ENCODE results near the gene HERC2. TPM values are rescaled to one million over a fixed set of nuclear protein-coding genes. Genes with fewer than 3 reads are reported as not detected.

Gene HERC2
- total and polyA plus RNA-seq, 9 of the 15 experiments (the other 6 are each of a cell fraction or from before 2014, with no cell fraction given): 10.6 to 84.0 (median 42.6) TPM

GRCh38 chr15:28109626-28110455, 212.1 kb downstream of the HERC2 start:
- BruUV-seq (replicated peaks): no TSS peak
- Histone ChIP-seq H3K36me3 (ENCODE audit: control insufficient read depth, insufficient read depth, low read length) (peaks cover 39% of the 10 kb centered on the region; the same call in 2 of the 3 replicates), H3K9me3 (replicated peaks; ENCODE audit: control insufficient read depth, insufficient read depth, low read depth, low read length) (peaks cover 3% of the 10 kb centered on the region; the same call in 1 of the 2 replicates), H3K9ac (ENCODE audit: insufficient read depth in 1 of 2, low read depth in 2 of 2, low read length in 2 of 2) (no peak overlapping the region), H3K4me3 (no peak overlapping the region), H4K20me1 (replicated peaks; ENCODE audit: control insufficient read depth, insufficient read depth, low read length) (no peaks in the 10 kb centered on the region; the same call in 1 of the 2 replicates), H3K79me2 (ENCODE audit: control insufficient read depth, insufficient read depth, low read length) (no peaks in the 10 kb centered on the region), H3K4me2 (ENCODE audit: insufficient read depth, low read length) (no peak overlapping the region), H3K4me1 (replicated peaks in 1 of 2; ENCODE audit: control insufficient read depth in 2 of 2, insufficient read depth in 2 of 2, low read length in 2 of 2) (peaks cover 0 to 3% of the 10 kb centered on the region in 2 experiments; a peak in 1 of 5 replicates), H3K27me3 (ENCODE audit: control insufficient read depth in 2 of 2, insufficient read depth in 2 of 2, low read length in 2 of 2) (no peaks in the 10 kb centered on the region), H2AFZ (ENCODE audit: low read depth, low read length) (no peak overlapping the region), H3K27ac (ENCODE audit: extremely low read depth, low read depth, low read length) (no peak overlapping the region), H3K9me1 (ENCODE audit: control insufficient read depth, insufficient read depth, low read length) (no peaks in the 10 kb centered on the region)
- POLR2A ChIA-PET: interaction anchor here (1.2 kb wide), 2 partner anchors 8 to 31 kb away, joined by 3 read pairs; no protein-coding TSS in a partner anchor
- 76% methylated on average over 22 of the region's 25 CpGs for WGBS (ENCODE audit: insufficient coverage, low coverage, missing lambda C conversion rate)
- CTCF ChIA-PET (ENCODE audit: low intra/inter-chr PET ratio): no interaction called here
- in situ Hi-C loops (cut with MboI) (no loop called here), intact Hi-C loops (cut with micrococcal nuclease) (no loop called here)
- FAIRE-seq: peak; percentile 46
- no peak for DNase-seq (ENCODE audit: extremely low read depth in 1 of 4, low spot score in 3 of 4)
- no peak for TF ChIP-seq ZNF23 (CRISPR knock-in tag; IDR thresholded peaks at IDR 0.05)
- 0 out of 2 replicates have a peak, but pooled peaks have one; percentile 28 for TF ChIP-seq POLR2A (conservative IDR thresholded peaks at IDR 0.05)
- peak; percentile 38; the same call in 1 of the 2 replicates for TF ChIP-seq POLR2G (IDR thresholded peaks at IDR 0.05; ENCODE audit: low read depth, low read length)
- no peak for TF ChIP-seq MAFF (IDR thresholded peaks at IDR 0.05; ENCODE audit: low read length)
- no peak for TF ChIP-seq MTA2 (IDR thresholded peaks at IDR 0.05; ENCODE audit: low read depth)
- TF ChIP-seq RBM15 (IDR thresholded peaks at IDR 0.05; ENCODE audit: insufficient read depth, low read length): no peak
- no peak for TF ChIP-seq C11orf30 (IDR thresholded peaks at IDR 0.05; ENCODE audit: low read depth)
- no peak for TF ChIP-seq TAL1 (IDR thresholded peaks at IDR 0.05)
- no peak for TF ChIP-seq CREBBP (IDR thresholded peaks at IDR 0.05; ENCODE audit: low read depth, low read length)
- TF ChIP-seq HDGF (IDR thresholded peaks at IDR 0.05): no peak
- TF ChIP-seq ZNF384 (IDR thresholded peaks at IDR 0.05; ENCODE audit: low read depth, low read length): no peak
- TF ChIP-seq RFX1 (IDR thresholded peaks at IDR 0.05): no peak
- peak; percentile 63 for ATAC-seq
